ENCODE data around the gene MAPT.

The MAPT gene

DNA sequence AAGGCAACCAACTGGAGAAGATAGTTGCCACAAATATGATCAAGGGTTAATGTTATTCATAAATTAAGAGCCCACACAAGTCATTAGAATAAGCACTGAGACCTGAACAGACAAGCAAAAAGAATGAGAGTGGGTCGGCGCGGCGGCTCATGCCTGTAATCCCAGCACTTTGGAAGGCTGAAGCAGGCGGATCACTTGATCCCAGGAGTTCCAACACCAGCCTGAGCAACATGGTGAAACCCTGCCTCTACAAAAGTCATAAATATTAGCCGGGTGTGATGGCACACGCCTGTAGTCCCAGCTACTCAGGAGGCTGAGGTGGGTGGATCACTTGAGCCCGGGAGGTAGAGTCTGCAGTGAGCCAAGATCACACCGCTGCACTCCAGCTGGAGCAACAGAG lies 64.0 kb downstream of the MAPT start:
- Histone ChIP-seq H2AFZ (ENCODE audit: low read depth, low read length) (no peak overlapping the region), H3K9ac (ENCODE audit: low read depth, low read length) (no peak overlapping the region), H3K4me3 (ENCODE audit: low read depth in 1 of 2, low read length in 2 of 2) (no peak overlapping the region), H3K79me2 (ENCODE audit: insufficient read depth, low read length) (no peaks in the 10 kb centered on the region), H3K36me3 (ENCODE audit: insufficient read depth, low read length) (no peaks in the 10 kb centered on the region), H3K4me2 (ENCODE audit: insufficient read depth, low read length) (no peak overlapping the region), H3K4me1 (ENCODE audit: insufficient read depth, low read length) (no peaks in the 10 kb centered on the region), H4K20me1 (ENCODE audit: insufficient read depth, low read length) (no peaks in the 10 kb centered on the region), H3K9me3 (ENCODE audit: insufficient read depth, low read length, severe bottlenecking) (no peaks in the 10 kb centered on the region), H3K27me3 (ENCODE audit: insufficient read depth, low read length, poor library complexity) (no peaks in the 10 kb centered on the region), H3K27ac (ENCODE audit: low read length) (no peak overlapping the region)
- TF ChIP-seq EZH2 (IDR thresholded peaks at IDR 0.05; ENCODE audit: borderline replicate concordance, low read depth, low read length, severe bottlenecking), result no peak
- TF ChIP-seq, protein P1, sequence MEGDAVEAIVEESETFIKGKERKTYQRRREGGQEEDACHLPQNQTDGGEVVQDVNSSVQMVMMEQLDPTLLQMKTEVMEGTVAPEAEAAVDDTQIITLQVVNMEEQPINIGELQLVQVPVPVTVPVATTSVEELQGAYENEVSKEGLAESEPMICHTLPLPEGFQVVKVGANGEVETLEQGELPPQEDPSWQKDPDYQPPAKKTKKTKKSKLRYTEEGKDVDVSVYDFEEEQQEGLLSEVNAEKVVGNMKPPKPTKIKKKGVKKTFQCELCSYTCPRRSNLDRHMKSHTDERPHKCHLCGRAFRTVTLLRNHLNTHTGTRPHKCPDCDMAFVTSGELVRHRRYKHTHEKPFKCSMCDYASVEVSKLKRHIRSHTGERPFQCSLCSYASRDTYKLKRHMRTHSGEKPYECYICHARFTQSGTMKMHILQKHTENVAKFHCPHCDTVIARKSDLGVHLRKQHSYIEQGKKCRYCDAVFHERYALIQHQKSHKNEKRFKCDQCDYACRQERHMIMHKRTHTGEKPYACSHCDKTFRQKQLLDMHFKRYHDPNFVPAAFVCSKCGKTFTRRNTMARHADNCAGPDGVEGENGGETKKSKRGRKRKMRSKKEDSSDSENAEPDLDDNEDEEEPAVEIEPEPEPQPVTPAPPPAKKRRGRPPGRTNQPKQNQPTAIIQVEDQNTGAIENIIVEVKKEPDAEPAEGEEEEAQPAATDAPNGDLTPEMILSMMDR (IDR thresholded peaks at IDR 0.05; ENCODE audit: borderline replicate concordance, extremely low read depth, low read length, poor library complexity, severe bottlenecking), result no peak
- ATAC-seq (ENCODE audit: insufficient read depth, low read depth) (no peak), DNase-seq (no peak)

DNA sequence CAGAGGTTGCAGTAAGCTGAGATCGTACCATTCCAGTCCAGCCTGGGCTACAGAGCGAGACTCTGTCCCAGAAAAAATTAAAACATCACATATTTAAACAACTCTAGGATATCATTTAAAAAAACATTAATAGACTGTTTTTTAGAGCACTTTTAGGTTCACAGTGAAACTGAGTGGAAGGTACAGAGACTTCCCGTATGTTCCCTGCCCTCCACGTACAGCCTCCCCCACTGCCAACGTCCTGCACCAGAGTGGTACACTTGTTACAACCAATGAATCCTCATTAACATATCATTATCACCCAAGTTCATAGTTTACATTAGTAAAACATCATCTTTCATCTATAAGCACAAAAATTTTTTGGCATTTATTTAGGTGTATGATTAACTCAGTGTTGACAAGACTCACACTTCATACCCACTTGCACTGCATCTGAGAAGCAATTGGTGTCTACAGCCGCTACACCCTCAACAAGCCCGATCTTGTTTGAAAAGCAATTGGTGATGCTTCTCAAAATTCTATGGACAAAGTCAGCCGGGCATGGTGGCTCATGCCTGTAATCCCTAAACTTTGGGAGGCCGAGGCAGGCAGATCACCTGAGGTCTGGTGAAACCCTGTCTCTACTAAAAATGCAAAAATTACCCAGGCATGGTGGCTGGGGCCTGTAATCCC lies 64.8 kb downstream of the MAPT start:
- Histone ChIP-seq H3K4me3 (ENCODE audit: low read depth in 1 of 2, low read length in 2 of 2) (no peak overlapping the region), H3K27me3 (ENCODE audit: insufficient read depth, low read length, poor library complexity) (no peaks in the 10 kb centered on the region), H3K36me3 (ENCODE audit: insufficient read depth, low read length) (no peaks in the 10 kb centered on the region), H3K9me3 (ENCODE audit: insufficient read depth, low read length, severe bottlenecking) (no peaks in the 10 kb centered on the region), H2AFZ (ENCODE audit: low read depth, low read length) (no peak overlapping the region), H4K20me1 (ENCODE audit: insufficient read depth, low read length) (no peaks in the 10 kb centered on the region), H3K9ac (ENCODE audit: low read depth, low read length) (no peak overlapping the region), H3K4me1 (ENCODE audit: insufficient read depth, low read length) (no peaks in the 10 kb centered on the region), H3K27ac (ENCODE audit: low read length) (no peak overlapping the region), H3K4me2 (ENCODE audit: insufficient read depth, low read length) (no peak overlapping the region), H3K79me2 (ENCODE audit: insufficient read depth, low read length) (no peaks in the 10 kb centered on the region)
- no peak for DNase-seq
- no peak for ATAC-seq (ENCODE audit: insufficient read depth, low read depth)
- TF ChIP-seq EZH2 (IDR thresholded peaks at IDR 0.05; ENCODE audit: borderline replicate concordance, low read depth, low read length, severe bottlenecking), result no peak
- TF ChIP-seq, protein P1 (IDR thresholded peaks at IDR 0.05; ENCODE audit: borderline replicate concordance, extremely low read depth, low read length, poor library complexity, severe bottlenecking), result no peak

DNA sequence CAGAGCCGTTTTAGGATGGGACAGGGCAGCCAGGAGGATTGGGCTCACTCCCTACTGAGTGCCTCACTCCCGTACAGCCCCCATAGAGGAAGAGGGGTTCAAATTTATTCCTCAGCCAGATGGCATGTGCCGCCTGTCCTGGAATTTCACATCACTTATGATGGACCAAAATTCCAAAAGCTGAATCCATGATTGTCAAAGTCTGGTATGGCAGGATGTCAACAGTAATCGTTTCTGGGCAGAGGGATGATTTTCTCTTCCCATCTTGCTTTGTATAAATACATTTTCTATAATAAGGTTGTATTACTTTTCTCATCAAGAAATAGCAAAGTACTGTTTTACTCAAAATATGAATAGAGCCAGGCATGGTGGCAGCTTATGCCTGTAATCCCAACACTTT lies 66.0 kb downstream of the MAPT start:
- Histone ChIP-seq H3K27ac (ENCODE audit: low read length) (no peak overlapping the region), H3K4me2 (ENCODE audit: insufficient read depth, low read length) (no peak overlapping the region), H3K27me3 (ENCODE audit: insufficient read depth, low read length, poor library complexity) (no peaks in the 10 kb centered on the region), H3K4me3 (ENCODE audit: low read depth in 1 of 2, low read length in 2 of 2) (no peak overlapping the region), H2AFZ (ENCODE audit: low read depth, low read length) (no peak overlapping the region), H4K20me1 (ENCODE audit: insufficient read depth, low read length) (no peaks in the 10 kb centered on the region), H3K79me2 (ENCODE audit: insufficient read depth, low read length) (no peaks in the 10 kb centered on the region), H3K4me1 (ENCODE audit: insufficient read depth, low read length) (no peaks in the 10 kb centered on the region), H3K36me3 (ENCODE audit: insufficient read depth, low read length) (no peaks in the 10 kb centered on the region), H3K9ac (ENCODE audit: low read depth, low read length) (no peak overlapping the region), H3K9me3 (ENCODE audit: insufficient read depth, low read length, severe bottlenecking) (no peaks in the 10 kb centered on the region)
- no peak for ATAC-seq (ENCODE audit: insufficient read depth, low read depth)
- TF ChIP-seq, protein P1 (IDR thresholded peaks at IDR 0.05; ENCODE audit: borderline replicate concordance, extremely low read depth, low read length, poor library complexity, severe bottlenecking), result no peak
- no peak for TF ChIP-seq EZH2 (IDR thresholded peaks at IDR 0.05; ENCODE audit: borderline replicate concordance, low read depth, low read length, severe bottlenecking)
- DNase-seq, result no peak
